Endothelial cell of umbilical vein (primary cell): ENCODE data around the gene ANO6.

ENCODE experiments used
- POLR2A ChIP-seq: IDR thresholded peaks from 2 replicates; pipeline ENCODE4 v1.6.1; 2012; ENCODE audit warnings: low read depth, mild to moderate bottlenecking, control low read depth, low read length
- POLR2AphosphoS5 ChIP-seq: IDR thresholded peaks from 2 replicates; pipeline ENCODE4 v1.6.1; 2012; ENCODE audit warnings: low read depth, mild to moderate bottlenecking, control low read depth, low read length, moderate library complexity; ENCODE audit not compliant: insufficient read depth

GRCh38 chr12:45418520-45418919, 202.6 kb downstream of the ANO6 start:
- no peak for TF ChIP-seq POLR2AphosphoS5
- TF ChIP-seq POLR2A: no peak
